NCI-H1436 (cell line): ENCODE measurements around the gene MYCBP2.
"Not testable (repeated sequence)": the region's sequence is repeated elsewhere in the genome, so short reads cannot be mapped to it uniquely, and the experiment has no call there.

Source experiments
- DNase-seq: peaks from one replicate; lab custom pipeline; 2025; lab: John Stamatoyannopoulos, UW

The MYCBP2 gene

GRCh38 chr13:77291774-77292173, 35.1 kb downstream of the MYCBP2 start:
- DNase-seq, result no peak

GRCh38 chr13:77290342-77290741, 36.6 kb downstream of the MYCBP2 start:
- no peak for DNase-seq

- DNase-seq, result no peak
Measured at GRCh38 chr13:77289851-77290250, 37.0 kb downstream of the MYCBP2 start.

GRCh38 chr13:77285632-77286031, 41.3 kb downstream of the MYCBP2 start:
- DNase-seq, result not testable (repeated sequence)

- no peak for DNase-seq
Measured at GRCh38 chr13:77285098-77285497, 41.8 kb downstream of the MYCBP2 start.

GRCh38 chr13:77274126-77274525, 52.8 kb downstream of the MYCBP2 start:
- DNase-seq, result no peak

- no peak for DNase-seq
Measured at GRCh38 chr13:77269141-77269540, 57.8 kb downstream of the MYCBP2 start.

- no peak for DNase-seq
Measured at GRCh38 chr13:77267362-77267761, 59.5 kb downstream of the MYCBP2 start.

GRCh38 chr13:77265336-77265735, 61.6 kb downstream of the MYCBP2 start:
- DNase-seq, result no peak

GRCh38 chr13:77262198-77262597, 64.7 kb downstream of the MYCBP2 start:
- DNase-seq, result no peak

GRCh38 chr13:77250975-77251374, 75.9 kb downstream of the MYCBP2 start:
- DNase-seq, result no peak

GRCh38 chr13:77245224-77245623, 81.7 kb downstream of the MYCBP2 start:
- DNase-seq, result not testable (repeated sequence)

GRCh38 chr13:77239312-77239711, 87.6 kb downstream of the MYCBP2 start:
- DNase-seq, result no peak

- no peak for DNase-seq
Measured at GRCh38 chr13:77235456-77236022, 91.4 kb downstream of the MYCBP2 start.

GRCh38 chr13:77233159-77233558, 93.7 kb downstream of the MYCBP2 start:
- no peak for DNase-seq

GRCh38 chr13:77230560-77230959, 96.3 kb downstream of the MYCBP2 start:
- DNase-seq, result no peak

- DNase-seq, result no peak
Measured at GRCh38 chr13:77225946-77226345, 100.9 kb downstream of the MYCBP2 start.

GRCh38 chr13:77222909-77223308, 104.0 kb downstream of the MYCBP2 start:
- no peak for DNase-seq

GRCh38 chr13:77222000-77222690, 104.7 kb downstream of the MYCBP2 start:
- no peak for DNase-seq

GRCh38 chr13:77219401-77219800, 107.5 kb downstream of the MYCBP2 start:
- DNase-seq, result no peak

- no peak for DNase-seq
Measured at GRCh38 chr13:77218274-77218673, 108.6 kb downstream of the MYCBP2 start.

- no peak for DNase-seq
Measured at GRCh38 chr13:77215543-77215942, 111.4 kb downstream of the MYCBP2 start.

- no peak for DNase-seq
Measured at GRCh38 chr13:77213644-77214043, 113.2 kb downstream of the MYCBP2 start.

GRCh38 chr13:77207943-77208342, 119.0 kb downstream of the MYCBP2 start:
- no peak for DNase-seq
